SU-DHL-6 (cell line): Measurements from ENCODE around the gene FOXP4.

Experiments
- EZH2phosphoT487 ChIP-seq: fragments of 200-600 bp; sonication (generic), shearing (Covaris generic); conservative IDR thresholded peaks from 2 replicates; pipeline ENCODE4 v1.6.1; 2018; ENCODE audit warnings: mild to moderate bottlenecking, antibody characterized with exemption, low read length, moderate library complexity, mixed read lengths
- TF ChIP-seq, protein P1 (sequence below): fragments of 200-600 bp; sonication (generic); IDR thresholded peaks from one replicate; pipeline ENCODE4 v1.5.1; 2017; ENCODE audit warnings: antibody characterized with exemption, mild to moderate bottlenecking, low read length, moderate library complexity; ENCODE audit not compliant: insufficient read depth, poor library complexity, severe bottlenecking

DNA sequence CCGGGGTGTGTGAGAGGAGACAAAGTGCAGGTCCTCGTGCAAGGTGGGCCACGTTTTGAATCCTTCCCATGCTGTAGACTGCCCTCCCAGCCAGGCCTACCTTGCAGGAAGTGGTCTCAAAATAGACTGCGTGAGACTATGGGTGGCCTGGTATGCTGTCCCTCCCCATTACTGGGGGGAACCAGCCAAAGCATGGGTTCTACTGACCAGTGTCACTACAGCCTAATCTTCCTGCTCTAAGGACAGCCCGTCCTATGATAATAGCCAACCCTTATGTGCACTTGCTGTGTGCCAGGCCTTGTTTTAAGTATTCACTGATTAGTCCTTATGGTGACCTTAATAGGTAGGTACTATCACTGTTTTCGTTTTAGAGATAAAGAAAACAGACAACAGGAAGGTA, 38.0 kb downstream of the FOXP4 start:
- TF ChIP-seq, protein P1, sequence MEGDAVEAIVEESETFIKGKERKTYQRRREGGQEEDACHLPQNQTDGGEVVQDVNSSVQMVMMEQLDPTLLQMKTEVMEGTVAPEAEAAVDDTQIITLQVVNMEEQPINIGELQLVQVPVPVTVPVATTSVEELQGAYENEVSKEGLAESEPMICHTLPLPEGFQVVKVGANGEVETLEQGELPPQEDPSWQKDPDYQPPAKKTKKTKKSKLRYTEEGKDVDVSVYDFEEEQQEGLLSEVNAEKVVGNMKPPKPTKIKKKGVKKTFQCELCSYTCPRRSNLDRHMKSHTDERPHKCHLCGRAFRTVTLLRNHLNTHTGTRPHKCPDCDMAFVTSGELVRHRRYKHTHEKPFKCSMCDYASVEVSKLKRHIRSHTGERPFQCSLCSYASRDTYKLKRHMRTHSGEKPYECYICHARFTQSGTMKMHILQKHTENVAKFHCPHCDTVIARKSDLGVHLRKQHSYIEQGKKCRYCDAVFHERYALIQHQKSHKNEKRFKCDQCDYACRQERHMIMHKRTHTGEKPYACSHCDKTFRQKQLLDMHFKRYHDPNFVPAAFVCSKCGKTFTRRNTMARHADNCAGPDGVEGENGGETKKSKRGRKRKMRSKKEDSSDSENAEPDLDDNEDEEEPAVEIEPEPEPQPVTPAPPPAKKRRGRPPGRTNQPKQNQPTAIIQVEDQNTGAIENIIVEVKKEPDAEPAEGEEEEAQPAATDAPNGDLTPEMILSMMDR: no peak
- TF ChIP-seq EZH2phosphoT487: no peak
